Sigmoid colon (tissue), 4 donors: ENCODE measurements around the gene CAMTA1.

Experiments
- EP300 ChIP-seq, 4 donors: sonication (generic); formaldehyde crosslinking; IDR thresholded peaks; one replicate each; pipeline ENCODE4 v1.6.1; 2017; ENCODE audit warnings: antibody characterized with exemption in 4 of 4
- POLR2A ChIP-seq, 2 donors: fragments of 450-650 bp; IDR thresholded peaks; one replicate each; pipeline ENCODE4 v1.6.1; 2016; ENCODE audit warnings: antibody characterized with exemption in 2 of 2, mild to moderate bottlenecking in 2 of 2, moderate library complexity in 2 of 2
- POLR2AphosphoS5 ChIP-seq, 4 donors: sonication (generic); formaldehyde crosslinking; IDR thresholded peaks; one replicate each; pipeline ENCODE4 v1.6.1; 2017; ENCODE audit warnings: antibody characterized with exemption in 4 of 4
- TF ChIP-seq, protein P1 (sequence below), 4 experiments: fragments of 450-650 bp in 3 of 4; fragments of 200-600 bp in 1 of 4; IDR thresholded peaks; one replicate each; pipeline ENCODE4 v1.5.1; 2016 to 2019; ENCODE audit warnings: antibody characterized with exemption in 4 of 4, mild to moderate bottlenecking in 3 of 4, moderate library complexity in 2 of 4

DNA sequence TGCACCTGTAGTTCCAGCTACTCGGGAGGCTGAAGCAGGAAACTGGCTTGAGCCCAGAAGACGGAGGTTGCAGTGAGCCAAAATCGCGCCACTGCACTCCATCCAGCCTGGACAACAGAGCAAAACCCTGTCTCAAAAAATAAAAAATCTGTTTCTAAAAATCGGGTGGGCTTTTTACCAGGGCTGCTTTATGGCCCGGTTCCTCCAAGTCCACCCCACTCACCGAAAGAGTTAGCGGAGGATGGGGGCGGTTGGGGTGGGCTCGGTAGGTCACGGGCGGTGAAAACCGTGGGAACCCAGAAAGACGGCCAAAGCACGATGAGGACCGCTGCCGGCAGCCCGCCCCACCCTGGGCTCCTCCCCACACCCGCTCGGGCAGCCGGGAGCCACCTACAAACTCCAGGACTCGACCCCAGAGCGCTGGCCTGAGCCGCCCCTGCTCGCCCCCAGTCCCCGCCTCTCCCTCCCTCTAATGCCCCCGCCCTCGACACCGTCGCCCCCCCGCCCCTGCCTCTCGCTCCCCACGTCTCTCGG lies 998.0 kb downstream of the CAMTA1 start:
- TF ChIP-seq, protein P1, sequence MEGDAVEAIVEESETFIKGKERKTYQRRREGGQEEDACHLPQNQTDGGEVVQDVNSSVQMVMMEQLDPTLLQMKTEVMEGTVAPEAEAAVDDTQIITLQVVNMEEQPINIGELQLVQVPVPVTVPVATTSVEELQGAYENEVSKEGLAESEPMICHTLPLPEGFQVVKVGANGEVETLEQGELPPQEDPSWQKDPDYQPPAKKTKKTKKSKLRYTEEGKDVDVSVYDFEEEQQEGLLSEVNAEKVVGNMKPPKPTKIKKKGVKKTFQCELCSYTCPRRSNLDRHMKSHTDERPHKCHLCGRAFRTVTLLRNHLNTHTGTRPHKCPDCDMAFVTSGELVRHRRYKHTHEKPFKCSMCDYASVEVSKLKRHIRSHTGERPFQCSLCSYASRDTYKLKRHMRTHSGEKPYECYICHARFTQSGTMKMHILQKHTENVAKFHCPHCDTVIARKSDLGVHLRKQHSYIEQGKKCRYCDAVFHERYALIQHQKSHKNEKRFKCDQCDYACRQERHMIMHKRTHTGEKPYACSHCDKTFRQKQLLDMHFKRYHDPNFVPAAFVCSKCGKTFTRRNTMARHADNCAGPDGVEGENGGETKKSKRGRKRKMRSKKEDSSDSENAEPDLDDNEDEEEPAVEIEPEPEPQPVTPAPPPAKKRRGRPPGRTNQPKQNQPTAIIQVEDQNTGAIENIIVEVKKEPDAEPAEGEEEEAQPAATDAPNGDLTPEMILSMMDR (IDR thresholded peaks at IDR 0.05): no peak
- TF ChIP-seq POLR2A (IDR thresholded peaks at IDR 0.05): peak in 1 of 2 donors; percentile 26
- TF ChIP-seq EP300 (IDR thresholded peaks at IDR 0.05): no peak
- TF ChIP-seq POLR2AphosphoS5 (IDR thresholded peaks at IDR 0.05): peak in 2 of 4 donors; percentile 59 to 62
